VCaP (cell line): ENCODE results near the gene ZPR1.

Experiments used
- H3K27ac ChIP-seq: fragments of 450-650 bp; 2 replicates; pipeline ENCODE4 v1.5.1; 2017
- TF ChIP-seq, protein P1 (sequence below): fragments of 450-650 bp; conservative IDR thresholded peaks from 2 replicates; pipeline ENCODE4 v1.5.1; 2017; ENCODE audit warnings: mild to moderate bottlenecking, moderate library complexity

ZPR1 gene

DNA sequence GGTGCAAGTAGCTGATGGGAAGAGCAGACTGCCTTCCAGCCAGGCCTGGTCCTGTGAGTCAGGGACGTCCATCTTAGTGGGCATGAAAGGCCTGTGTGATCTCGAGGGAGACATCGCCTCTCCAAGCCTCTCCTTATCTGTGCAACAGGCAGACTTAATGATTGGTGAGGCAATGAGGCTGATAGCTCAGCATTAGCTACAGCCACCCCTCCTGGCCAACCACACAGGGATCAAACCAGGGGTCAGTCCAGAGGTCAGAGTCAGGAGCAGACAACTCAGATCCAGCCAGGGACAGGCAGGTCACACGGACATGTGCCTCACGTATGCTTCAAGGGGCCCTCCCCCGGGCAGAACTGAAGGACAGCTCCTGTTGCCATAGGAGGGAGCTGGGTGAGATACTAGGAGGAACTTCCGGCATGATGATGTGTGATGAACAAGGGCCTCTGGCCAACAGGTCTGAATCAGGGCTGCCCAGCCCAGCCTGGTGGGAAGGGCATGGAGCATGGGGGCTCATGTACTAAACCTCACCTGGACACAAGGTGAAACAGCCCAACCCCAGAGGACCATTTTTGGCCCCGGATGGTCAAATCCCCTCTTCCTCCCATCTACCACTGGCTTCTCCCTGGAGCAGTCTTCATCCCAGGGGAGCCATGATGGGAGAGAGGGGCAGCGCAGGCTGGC is 39.1 kb upstream of the ZPR1 start:
- H3K27ac ChIP-seq = no peak overlapping the region
- TF ChIP-seq, protein P1, sequence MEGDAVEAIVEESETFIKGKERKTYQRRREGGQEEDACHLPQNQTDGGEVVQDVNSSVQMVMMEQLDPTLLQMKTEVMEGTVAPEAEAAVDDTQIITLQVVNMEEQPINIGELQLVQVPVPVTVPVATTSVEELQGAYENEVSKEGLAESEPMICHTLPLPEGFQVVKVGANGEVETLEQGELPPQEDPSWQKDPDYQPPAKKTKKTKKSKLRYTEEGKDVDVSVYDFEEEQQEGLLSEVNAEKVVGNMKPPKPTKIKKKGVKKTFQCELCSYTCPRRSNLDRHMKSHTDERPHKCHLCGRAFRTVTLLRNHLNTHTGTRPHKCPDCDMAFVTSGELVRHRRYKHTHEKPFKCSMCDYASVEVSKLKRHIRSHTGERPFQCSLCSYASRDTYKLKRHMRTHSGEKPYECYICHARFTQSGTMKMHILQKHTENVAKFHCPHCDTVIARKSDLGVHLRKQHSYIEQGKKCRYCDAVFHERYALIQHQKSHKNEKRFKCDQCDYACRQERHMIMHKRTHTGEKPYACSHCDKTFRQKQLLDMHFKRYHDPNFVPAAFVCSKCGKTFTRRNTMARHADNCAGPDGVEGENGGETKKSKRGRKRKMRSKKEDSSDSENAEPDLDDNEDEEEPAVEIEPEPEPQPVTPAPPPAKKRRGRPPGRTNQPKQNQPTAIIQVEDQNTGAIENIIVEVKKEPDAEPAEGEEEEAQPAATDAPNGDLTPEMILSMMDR = no peak

GRCh38 chr11:116825854-116826750 is 38.3 kb upstream of the ZPR1 start:
- TF ChIP-seq, protein P1 = no peak
- H3K27ac ChIP-seq = no peak overlapping the region

- H3K27ac ChIP-seq = no peak overlapping the region
- TF ChIP-seq, protein P1 = no peak
These were observed 37.6 kb upstream of the ZPR1 start for GRCh38 chr11:116825434-116825833.

DNA sequence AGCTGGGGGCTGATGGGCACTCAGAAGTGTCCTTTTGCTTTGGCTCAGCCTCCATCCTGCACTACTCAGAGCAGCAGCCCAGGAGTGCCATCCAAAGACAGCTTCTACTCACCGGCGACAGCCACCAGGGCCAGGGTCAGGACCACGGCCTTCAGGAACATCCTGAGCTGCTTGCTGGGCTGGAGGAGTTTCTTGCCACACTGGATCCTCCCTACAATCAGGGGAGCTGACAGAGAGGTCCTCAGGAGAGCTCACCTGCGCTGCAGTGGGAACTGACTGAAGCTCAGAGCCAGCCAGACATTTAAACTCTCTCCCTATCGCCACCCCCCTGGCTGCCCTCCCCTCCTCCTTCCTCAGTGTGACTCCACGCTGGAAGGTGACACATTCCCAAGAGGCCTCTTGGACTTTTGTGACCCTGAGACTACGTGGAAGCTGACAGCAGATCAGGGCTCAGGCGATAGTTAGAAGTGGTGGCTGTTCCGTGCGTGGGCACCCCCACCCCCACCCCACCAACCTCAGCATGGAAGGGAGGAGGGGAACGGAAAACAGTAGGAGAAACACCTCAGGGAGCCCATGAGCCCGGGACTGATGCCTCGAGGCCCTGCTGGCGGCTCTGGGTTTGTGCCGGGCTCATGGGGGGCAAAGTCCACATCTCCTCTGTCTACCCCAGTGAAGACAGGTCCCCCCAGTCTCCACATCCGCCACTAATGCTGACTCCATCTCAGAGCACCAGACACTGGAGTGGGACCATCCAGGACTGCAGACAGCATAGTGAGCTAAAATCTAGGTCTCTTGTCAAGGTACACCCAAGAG is 35.4 kb upstream of the ZPR1 start, which contains the start of gene APOA4:
TSS of gene APOA4 (minus strand) at position 274 of the 813 bp plus-strand sequence. CDS start at position 161, 113 bp downstream.
- TF ChIP-seq, protein P1 = no peak
- H3K27ac ChIP-seq = no peak within 1 kb of the TSS

GRCh38 chr11:116822575-116822974 is 34.8 kb upstream of the ZPR1 start:
- TF ChIP-seq, protein P1 = no peak
- H3K27ac ChIP-seq = no peak overlapping the region

DNA sequence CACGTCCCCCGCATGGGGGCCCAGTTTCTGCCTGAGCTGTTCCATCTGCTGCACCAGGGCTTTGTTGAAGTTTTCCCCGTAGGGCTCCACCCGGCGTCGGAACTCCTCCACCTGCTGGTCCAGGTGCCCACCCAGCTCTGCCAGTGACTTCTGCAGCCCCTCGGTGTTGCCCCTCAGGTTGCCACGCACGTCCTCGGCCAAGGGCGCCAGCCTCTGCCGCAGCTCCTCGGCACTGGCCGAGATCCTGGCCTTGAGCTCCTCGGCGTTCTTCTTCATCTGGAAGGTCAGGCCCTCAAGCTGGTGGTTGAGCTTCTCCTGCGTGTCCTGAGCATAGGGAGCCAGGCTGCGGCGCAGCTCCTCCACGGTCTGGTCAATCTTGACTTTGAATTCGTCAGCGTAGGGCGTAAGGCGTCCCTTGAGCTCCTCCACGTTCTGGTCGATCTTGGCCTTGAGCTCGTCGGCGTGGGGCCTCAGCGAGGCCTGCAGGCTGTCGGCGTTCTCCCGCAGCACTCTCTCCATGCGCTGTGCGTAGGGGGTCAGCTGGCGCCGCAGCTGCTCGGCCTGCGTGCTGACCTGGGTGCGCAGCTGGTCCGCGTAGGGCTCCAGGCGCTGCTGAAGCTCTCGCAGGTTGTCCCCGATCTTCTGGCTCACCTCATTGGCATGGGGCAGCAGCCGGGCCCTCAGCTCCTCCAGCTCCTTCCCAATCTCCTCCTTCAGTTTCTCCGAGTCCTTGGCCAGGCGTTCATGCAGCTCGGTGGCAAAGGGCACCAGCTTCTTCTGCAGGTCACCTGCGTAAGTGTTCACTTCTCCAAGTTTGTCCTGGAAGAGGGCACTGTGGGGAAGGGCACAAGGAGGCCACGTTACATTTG is 33.5 kb upstream of the ZPR1 start:
- no peak overlapping the region for H3K27ac ChIP-seq
- TF ChIP-seq, protein P1 = no peak
